HPDE6-E6E7 (cell line): ENCODE results near the gene NRROS.
A peak's percentile ranks its signal among the peaks of the same experiment; 100 is the strongest.
"Not testable (repeated sequence)": the region's sequence is repeated elsewhere in the genome, so short reads cannot be mapped to it uniquely, and the experiment has no call there.

Source experiments
- DNase-seq: peaks from one replicate; pipeline ENCODE4 v3.0.0; 2011; ENCODE audit warnings: missing footprints; ENCODE audit errors: extremely low spot score

The NRROS gene

GRCh38 chr3:196624907-196625306 is 14.6 kb upstream of the NRROS start:
- DNase-seq: no peak

- DNase-seq: no peak
Observed at GRCh38 chr3:196625331-196625730, 14.2 kb upstream of the NRROS start.

GRCh38 chr3:196627918-196628231 is 11.6 kb upstream of the NRROS start:
- DNase-seq: no peak

- no peak for DNase-seq
Observed at GRCh38 chr3:196629228-196629627, 10.3 kb upstream of the NRROS start.

DNA sequence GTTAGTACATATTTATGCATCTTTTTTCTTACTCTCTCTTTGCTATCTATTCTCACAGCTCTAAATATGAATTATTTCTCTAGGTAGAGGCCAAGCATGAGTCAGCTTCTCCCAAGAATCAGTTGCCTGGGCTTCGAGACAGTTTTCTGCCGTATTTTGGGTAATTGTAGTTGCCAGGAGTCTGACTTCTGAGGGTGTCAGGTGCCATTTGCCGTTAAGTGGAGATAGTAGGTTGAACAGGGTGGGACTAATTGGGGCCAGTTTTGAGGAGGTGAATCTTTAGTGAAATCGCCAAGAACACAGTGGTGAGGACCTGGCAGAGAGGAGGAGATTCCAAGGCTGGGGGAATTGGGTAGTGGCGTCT is 7.8 kb upstream of the NRROS start:
- DNase-seq: no peak

DNA sequence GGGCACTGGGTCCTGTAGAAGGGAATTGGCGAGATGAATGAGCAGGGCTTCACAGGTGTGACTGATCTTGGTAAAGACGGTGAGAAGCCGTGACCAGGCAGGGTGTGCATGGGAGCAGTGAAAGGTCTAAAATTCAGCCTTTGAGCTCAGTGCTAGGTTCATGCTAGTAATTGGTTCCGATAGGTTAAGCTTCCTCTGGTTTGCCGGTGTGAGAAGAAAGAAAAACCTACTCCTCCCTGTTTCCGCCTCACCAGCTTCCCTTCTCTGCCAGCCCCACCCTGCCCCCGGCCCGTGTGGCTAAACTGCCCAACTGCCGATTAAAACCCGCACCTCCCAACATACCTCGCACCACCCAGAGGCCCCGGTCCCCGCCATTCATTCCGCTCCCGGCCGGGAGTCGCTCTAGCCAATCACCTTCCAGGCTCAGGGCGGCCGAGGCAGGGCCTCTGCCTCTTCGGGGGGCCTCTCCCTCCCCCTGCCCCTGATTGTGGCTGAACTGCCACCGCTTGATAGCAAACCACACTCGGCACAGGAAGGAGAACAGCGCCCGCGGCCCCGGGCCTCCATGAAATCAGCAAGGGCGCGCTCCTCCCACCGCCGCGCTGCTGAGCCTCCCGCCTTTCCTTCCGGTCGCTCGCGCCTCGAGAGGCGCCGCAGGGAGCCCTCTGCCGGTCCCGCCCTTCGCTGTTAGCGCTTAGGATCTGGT is 7.3 kb upstream of the NRROS start:
- DNase-seq: peak; percentile 86

DNA sequence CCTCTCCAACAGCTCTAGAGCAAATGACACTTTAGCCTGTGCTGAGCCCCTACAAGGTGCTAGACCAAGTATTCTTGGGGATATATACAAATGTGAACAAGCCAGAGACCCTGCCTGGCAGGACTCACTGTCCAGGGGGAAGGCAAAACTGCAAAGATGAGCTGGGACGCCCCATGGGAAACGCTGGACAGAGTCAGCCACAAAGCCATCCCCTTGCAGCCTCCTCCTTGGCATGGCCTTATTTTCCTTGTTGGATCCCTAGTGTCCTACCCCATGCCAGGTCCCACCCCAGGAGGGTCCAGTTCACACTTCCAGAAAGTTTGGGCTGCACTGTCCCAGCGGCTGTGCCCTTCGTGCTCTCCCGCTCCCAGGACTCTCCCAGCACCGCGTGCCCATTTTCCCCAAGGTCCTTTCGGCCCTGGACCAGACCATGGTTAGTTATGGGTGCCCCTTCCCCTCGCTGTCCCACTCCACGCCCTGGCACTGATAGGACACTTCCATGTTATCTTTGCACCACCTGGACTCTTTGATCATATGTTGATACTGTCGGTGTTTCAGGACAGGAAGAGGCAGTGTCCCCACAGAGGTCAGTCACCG is 5.8 kb upstream of the NRROS start:
- no peak for DNase-seq

DNA sequence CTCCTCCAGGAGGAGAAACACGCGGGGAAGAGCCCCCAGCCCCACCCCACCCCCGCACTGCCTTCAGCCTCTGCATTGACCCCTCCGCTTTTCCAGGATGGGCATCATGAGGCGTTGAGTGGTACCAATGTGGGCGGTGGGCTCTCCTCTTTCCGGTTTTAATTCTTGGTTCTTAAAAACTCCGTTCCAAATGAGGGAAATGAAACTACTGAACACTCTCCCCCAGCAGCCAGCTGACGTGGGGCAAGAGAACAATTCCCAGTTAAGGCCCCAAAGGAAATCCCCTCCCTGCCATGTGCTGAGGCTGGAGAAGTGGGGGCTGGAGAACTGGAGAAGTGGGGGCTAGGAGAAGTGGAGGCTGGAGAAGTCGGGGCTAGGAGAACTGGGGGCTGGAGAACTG is 5.3 kb upstream of the NRROS start:
- DNase-seq: no peak

GRCh38 chr3:196634829-196635228 is 4.7 kb upstream of the NRROS start:
- DNase-seq: no peak

GRCh38 chr3:196636369-196637349 is 2.8 kb upstream of the NRROS start:
- DNase-seq: no peak

DNA sequence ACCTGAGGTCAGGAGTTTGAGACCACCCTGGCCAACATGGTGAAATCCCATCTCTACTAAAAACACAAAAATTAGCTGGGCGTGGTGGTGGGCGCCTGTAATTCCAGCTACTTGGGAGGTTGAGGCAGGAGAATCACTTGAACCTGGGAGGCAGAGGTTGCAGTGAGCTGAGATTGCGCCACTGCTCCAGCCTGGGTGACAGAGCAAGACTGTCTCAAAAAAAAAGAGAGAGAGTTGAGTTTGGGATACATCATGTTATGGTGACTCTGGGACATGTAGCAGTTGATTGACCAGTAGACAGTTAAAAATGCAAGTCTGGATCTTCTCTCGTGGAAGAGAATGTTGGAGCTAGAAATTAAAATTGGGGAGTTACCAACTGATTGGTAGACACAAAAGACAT is 1.6 kb upstream of the NRROS start:
- not testable (repeated sequence) for DNase-seq

GRCh38 chr3:196638861-196639482 is 522 bp upstream of the NRROS start:
- DNase-seq: no peak

DNA sequence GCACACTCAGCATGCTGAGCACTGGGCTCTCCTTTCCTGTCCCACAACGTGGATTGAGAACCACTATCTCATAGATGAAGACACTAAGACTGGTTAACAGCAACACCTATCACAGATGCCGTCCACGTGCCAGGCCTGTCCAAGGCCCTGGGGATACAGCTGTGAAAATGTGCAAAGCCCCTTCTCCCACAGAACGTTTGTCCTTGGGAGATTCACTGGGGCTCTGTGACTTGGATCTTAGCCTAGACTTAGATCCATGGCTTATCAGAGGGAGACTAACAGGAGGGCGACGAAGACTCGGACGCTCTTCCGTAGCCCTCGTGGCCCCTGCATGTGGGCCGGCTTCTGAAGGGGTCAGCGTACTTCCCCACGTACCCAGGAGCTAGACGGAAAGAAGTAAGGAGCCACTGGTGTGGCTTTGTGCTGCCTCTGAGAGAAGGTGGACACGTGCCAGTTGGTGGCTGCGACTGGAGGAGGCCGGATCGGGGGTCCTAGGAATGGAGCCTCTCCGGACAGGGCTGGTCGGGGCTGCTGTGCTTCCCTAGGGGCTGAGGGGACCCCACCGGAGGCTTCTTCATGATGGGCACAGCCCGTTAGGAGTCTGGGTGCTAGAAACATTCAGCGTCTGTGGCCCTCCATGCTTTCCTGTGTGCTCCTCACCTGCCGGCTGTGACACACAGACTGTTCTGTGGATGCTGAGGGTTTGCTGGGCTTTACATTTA is 964 bp downstream of the NRROS start:
- DNase-seq: no peak

GRCh38 chr3:196641333-196642054 is 2.0 kb downstream of the NRROS start:
- DNase-seq: no peak

DNA sequence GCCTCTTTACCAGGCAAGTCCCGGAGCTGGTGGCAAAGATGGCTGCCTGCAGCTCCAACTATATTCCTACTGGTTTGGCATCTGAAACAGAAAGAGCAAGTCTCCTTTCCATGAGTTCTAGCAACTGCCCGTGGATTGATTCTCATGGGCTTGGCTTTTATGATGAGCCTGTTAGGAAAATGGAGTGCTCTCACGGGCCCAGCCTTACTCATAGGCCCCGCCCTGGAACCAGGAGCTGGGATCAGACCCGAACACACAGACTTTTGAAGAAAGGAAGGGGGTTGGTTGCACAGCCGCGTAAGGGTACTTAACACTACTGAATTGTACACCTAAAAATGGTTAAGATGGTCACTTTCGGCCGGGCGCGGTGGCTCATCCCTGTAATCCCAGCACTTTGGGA is 2.9 kb downstream of the NRROS start:
- DNase-seq: no peak

DNA sequence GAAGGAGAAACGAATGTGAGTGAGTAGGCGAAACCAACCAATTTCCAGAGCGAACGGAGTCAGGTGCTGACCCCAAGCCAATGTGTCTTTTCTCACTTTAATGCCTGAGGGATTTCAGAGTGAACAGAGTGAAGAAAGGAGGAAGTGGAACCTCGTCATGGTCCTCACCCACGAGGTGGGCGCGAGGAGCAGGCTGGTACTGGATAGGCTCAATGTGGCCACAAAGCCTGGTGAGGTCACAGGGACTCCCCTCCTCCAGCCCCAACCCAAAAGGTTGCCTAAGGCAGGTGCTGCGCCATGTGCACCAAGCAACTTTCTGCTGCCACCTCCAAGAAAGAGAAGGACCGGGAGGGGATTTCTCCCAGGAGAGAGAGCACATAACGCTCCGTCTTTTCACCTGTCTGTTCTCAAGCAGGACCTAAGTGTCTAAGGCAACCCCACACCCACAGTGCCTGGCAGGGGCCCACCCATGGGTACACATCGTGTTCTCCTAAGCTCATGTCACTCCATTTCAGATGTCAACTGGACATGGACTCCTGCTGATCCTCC is 3.8 kb downstream of the NRROS start:
- DNase-seq: no peak

DNA sequence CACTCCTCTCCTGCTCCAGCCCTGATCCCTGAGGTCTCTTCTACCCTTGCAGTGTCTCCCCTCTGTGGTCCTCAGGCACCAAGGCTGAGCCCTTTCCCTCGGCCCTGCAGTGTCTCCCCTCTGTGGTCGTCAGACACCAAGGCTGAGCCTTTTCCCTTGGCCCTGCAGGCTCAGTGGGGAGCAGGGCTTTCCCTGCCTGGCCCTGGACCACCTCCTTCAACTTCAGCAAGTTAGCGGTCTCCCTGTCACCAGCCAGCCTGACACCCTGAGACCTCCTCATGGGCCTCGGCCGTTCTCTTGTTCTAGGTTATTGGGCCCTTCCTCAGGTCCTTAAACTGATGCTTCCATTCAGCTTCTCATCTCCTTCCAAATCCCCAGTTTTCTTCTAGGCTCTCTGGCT is 4.3 kb downstream of the NRROS start:
- no peak for DNase-seq

DNA sequence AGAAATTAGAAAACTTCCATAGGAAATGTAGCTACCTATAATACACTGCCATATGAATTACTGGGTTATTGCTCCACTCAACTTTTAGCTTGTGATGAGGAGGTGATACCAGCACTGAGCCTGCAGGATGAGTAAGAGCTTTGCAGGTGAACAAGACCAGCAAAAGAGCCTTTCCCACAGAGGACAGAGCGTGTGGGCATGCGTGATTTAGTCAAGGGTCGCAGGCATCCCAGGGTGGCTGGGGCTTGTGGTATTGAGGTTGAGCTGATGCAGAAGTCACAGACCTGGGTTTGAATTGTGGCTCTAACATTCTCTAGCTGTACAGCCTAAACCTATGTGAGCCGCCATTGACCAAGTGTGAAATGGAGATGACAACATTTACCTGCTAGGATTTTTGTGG is 5.6 kb downstream of the NRROS start:
- DNase-seq: no peak

GRCh38 chr3:196645897-196646665 is 6.6 kb downstream of the NRROS start:
- no peak for DNase-seq

GRCh38 chr3:196646666-196647216 is 7.2 kb downstream of the NRROS start:
- DNase-seq: no peak
